NCI-H446 (cell line): ENCODE results near the gene HSFX1.

Source experiments
- DNase-seq, 2 experiments: peaks; one replicate each; lab custom pipeline; 2025; lab: John Stamatoyannopoulos, UW

The HSFX1 gene

DNA sequence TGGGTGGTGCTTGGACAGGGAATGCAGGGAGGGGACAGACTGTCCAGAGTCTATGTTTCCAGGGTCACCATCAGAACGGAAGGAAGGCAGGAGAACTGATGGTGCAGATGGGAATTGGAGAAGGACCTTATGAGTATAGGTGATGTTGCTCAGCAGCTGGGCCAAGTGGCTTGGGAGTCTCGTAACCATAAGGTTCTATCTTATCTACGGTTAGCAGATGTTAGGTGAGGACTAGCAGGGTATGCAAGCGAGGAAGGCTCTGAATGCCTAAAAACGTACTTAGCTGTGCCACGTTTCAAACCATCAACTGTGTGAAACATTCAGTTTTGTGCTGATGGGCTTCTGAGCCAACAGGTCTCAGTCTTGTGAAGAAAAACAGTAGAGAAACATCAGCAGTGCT is 30.2 kb downstream of the HSFX1 start:
- DNase-seq: no peak

DNA sequence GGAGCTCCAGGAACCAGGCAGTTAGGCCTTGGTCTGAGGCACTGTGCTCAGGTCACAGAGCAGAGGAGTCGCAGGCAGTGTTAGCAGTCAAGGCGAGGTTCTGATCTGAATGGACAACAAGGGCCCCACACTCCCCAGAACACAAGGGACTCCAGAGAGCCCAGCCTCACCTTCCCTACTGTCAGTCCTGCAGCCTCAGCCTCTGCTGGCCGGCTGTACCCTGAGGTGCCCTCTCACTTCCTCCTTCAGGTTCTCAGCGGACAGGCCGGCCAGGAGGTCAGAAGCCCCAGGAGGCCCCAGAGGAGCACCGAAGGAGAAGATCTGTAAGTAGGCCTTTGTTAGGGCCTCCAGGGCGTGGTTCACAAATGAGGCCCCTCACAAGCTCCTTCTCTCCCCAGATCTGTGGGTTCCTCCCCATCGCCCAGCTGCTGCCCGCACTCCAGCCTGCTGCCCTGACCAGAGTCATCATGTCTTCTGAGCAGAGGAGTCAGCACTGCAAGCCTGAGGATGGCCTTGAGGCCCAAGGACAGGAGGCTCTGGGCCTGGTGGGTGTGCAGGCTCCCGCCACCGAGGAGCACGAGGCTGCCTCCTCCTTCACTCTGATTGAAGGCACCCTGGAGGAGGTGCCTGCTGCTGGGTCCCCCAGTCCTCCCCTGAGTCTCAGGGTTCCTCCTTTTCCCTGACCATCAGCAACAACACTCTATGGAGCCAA is 34.0 kb downstream of the HSFX1 start:
- no peak for DNase-seq

DNA sequence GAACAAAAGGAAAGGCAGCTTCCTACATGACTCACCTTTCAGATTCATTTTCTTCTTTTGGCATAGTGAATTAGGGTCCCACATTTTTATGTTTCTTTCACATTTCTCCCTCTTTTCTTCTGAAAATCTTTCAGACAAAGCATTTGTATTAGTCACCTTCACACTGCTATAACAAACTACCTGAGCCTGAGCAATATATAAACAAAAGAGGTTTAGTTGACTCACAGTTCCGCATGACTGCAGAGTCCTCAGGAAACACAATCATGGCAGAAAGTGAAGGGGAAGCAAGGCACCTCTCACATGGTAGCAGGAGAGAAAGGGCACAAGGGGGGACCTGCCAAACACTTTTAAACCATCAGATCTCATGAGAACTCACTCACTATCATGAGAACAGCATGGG is 44.8 kb downstream of the HSFX1 start:
- DNase-seq: no peak

DNA sequence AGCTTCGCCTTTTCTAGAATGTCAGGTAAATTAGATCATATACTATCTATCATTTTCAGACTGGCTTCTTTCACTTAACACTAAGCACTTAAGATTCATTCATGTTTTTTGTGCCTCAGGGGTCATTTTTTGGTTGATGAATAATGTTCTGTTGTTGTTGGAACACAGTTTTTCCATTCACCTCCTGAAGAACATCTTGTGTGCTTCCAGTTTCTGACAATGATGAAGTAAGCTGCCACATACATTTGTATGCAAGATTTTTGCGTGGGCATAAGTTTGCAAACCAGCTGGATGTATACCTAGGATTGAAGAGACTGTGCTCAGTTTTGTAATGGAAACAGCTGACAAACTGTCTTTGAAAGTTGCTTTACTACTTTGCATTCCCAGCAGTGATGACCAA is 45.5 kb downstream of the HSFX1 start:
- DNase-seq: no peak

GRCh38 chrX:149825424-149825823 is 51.6 kb downstream of the HSFX1 start:
- peak in 1 of 2 experiments; percentile 25 for DNase-seq
